ENCODE measurements around the gene CDKN1B.

GRCh38 chr12:12719496-12719895, 2.3 kb downstream of the CDKN1B start:
- no peak for TF ChIP-seq YY1 (IDR thresholded peaks at IDR 0.05; ENCODE audit: insufficient read depth, insufficient read length)
- no peak for TF ChIP-seq SUZ12 (IDR thresholded peaks at IDR 0.05; ENCODE audit: extremely low read depth, insufficient read depth, insufficient read length)

Data from NT2/D1 (cell line).